Inflammatory macrophage treated with lipopolysaccharide for 1 hour (primary cell): Measurements from ENCODE around the gene PAGE2.
"Not testable (repeated sequence)": the region's sequence is repeated elsewhere in the genome, so short reads cannot be mapped to it uniquely, and the experiment has no call there.

Experiments used
- DNase-seq, 2 donors: peaks; one replicate each; pipeline ENCODE4 v3.0.0-alpha.2; 2020 to 2022

PAGE2 gene, protein sequence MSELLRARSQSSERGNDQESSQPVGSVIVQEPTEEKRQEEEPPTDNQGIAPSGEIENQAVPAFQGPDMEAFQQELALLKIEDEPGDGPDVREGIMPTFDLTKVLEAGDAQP

DNA sequence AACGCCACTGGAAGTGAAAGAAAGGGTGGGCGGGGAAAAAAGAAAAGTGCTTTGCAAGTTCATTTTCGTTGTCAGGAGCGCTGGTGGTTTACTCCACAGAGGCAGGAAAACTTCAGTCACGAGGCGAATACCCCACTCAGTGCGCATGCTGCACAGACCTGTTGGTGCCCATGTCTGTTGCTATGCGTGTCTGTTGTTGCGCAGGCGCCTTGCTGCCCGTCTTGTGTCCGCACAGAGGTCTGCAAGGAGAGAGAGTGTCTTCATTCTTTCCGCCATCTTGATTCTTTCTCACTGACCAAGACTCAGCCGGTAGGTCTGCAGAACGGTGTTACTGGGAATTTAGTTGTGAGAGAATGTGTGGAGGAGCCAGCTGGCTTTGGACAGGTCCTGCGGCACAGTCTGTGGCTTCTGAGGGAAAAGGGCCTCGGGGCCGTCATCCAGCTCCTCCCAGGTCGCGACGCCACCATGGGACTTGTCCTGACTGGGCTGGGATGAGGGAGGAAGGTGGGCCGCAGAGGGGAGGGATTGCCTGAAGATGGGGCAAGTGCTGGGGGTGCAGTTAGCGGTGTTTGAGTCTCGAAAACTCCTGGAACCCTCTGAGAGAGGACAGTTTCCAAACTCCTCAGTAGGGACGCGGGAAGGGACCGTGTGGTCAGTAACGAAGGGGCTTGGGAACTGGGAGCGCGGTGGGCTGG lies at the start of gene PAGE2:
TSS of gene PAGE2 (plus strand) at position 224 of the 695 bp plus-strand sequence. CDS start 1,003 bp downstream, outside the sequence.
- no peak for DNase-seq

DNA sequence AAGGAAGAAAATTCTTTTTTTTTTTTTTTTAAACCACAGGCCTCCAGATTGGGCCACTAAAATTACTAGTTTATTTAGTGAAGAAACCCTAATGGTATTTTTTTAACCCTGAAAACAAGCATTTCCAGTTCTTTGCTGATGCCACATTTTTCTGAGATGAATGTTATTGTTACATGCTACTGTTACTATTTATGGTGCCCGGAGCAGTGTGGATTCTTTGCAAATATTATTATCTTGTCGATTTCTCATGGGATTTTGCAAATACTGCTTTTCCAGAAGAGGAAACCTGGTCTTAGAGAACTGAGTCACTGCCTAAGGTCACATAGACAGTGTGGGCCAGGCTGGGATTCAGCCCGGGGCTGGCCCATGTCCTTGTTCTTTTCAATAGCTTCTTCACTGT lies 49.3 kb upstream of the PAGE2 start:
- DNase-seq, result no peak

DNA sequence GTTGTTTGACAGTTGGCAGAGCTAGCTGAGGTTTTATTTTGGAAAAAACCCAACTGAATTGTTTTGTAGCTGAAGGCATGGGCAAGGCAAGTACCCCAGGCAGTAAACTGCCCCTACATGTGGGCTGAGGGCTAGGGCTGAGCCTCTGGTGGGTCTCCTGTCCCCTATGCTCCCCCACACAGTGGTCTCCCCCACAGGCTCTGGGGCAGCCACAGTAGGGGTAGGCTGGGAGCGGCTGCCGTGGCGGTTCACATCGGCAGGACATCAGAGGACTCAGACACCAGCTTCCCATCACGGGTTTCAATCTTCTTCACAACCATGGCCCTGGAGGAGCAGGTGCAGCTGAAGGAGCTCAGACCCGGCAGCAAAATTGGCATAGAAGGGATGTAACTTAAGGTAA lies 47.3 kb upstream of the PAGE2 start:
- no peak for DNase-seq

DNA sequence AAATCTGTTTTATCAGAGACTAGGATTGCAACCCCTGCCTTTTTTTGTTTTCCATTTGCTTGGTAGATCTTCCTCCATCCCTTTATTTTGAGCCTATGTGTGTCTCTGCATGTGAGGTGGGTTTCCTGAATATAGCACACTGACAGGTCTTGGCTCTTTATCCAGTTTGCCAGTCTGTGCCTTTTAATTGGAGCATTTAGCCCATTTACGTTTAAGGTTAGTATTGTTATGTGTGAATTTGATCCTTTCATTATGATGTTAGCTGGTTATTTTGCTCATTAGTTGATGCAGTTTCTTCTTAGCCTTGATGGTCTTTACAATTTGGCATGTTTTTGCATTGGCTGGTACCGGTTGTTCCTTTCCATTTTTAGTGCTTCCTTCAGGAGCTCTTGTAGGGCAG lies 38.2 kb upstream of the PAGE2 start:
- not testable (repeated sequence) for DNase-seq

DNA sequence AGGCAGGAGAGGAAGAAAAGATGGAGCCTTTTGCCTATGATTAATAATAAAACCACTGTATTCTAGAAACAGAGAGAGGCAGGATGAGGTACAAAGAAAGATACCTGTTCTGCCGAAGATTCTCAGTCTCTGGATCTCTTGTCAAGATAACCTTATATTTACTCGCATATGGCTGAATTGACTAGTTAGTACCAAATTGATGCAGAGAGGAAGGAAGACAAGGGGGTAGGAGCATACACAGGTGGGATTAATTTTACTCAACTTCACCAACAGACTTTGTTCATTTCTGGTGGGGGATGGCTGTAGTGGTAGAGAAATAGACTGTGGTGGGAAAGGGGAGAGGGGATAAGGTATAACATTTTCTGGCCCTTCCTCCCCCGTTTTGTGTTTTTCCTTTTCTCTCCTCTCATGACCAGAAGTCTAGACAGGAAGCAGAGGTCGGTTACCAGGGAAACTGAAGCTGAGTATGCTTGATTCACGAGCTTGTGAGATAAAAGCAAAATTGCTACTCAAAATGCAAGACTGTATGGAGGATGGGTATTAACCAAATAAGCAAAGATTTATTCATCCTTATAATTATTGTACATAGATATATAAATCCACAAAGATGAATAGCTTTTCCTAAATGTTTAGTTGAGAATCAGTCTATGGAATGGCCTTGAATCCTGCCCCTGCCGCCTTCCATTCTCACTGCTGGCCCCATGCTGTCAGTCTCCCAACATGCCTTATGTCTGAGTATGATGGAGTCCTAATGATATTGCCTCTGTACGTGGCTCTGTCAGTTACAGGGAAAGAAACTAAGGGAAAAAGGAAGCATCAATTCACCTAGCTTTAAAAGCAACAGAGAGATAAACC lies 31.8 kb upstream of the PAGE2 start:
- DNase-seq, result peak in 1 of 2 donors; percentile 0

DNA sequence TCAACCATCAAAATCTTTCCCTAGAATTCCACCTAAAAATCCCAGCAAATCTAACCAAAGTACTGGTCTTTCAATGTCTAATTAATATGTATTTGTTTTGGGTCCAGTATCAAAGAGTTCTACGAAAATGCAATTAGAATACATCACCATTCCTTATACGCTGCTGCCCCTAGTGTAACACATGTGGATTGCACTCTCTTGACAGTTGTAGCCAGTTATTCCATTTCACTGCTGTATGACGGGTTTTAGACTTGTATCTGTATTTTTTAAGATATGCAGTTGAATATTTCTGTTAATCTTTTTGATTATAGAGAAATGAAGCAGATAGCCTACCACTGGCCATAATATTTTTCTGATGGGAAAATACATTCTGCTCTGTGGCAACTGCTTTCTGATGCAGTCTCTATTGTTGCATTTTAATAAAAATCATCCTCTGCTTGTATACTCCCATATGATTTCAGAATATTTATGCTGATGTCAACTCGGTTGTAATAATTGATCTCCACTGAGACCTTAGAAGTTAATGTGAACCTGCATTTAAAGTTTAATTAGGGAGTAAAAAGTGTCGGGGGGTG lies 31.1 kb upstream of the PAGE2 start:
- DNase-seq, result peak in 1 of 2 donors; percentile 36

DNA sequence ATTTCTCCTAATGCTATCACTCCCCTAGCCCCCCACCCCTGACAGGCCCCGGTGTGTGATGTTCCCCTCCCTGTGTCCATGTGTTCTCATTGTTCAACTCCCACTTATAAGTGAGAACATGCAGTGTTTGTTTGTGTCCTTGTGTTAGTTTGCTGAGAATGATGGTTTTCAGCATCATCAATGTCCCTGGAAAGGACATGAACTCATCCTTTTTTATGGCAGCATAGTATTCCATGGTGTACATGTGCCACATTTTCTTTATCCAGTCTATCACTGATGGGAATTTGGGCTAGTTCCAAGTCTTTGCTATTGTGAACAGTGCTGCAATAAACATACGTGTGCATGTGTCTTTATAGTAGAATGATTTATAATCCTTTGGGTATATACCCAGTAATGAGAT lies 21.6 kb upstream of the PAGE2 start:
- DNase-seq, result not testable (repeated sequence)

DNA sequence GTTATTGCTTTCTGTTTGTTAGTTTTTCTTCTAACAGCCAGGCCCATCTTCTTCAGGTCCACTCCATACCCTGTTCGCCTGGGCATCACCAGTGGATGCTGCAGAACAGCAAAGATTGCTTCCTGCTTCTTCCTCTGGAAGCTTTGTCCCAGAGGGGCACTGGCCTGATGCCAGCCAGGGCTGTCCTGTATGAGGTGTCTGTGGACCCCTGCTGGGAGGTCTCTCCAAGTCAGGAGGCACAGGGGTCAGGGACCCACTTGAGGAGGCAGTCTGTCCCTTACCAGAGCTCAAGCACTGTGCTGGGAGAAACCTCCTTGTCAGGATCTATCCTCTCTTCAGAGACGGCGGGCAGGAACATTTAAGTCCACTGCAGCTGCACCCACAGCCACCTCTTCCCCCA lies 16.5 kb upstream of the PAGE2 start:
- no peak for DNase-seq

DNA sequence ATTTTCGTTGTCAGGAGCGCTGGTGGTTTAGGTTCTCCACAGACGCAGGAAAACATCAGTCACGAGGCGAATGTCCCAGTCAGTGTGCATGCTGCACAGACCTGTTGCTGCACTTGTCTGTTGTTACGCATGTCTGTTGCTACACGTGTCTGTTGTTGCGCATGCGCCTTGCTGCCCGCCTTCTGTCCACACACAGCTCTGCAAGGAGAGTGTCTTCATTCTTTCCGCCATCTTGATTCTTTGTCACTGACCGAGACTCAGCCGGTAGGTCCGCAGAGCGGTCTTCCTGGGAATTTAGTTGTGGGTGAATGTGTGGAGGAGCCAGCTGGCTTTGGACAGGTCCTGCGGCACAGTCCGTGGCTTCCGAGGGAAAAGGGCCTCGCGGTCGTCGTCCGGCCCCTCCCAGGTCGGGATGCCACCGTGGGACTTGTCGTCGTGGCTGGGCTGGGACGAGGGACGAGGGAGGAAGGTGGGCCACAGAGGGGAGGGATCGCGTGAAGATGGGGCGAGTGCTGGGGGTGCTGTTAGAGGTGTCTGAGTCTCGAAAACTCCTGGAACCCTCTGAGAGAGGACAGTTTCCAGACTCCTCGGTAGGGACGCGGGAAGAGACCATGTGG lies 13.9 kb upstream of the PAGE2 start, which contains the start of gene PAGE2B:
TSS of gene PAGE2B (plus strand) at position 180 of the 617 bp plus-strand sequence. CDS start 1,012 bp downstream, outside the sequence.
- DNase-seq, result no peak

DNA sequence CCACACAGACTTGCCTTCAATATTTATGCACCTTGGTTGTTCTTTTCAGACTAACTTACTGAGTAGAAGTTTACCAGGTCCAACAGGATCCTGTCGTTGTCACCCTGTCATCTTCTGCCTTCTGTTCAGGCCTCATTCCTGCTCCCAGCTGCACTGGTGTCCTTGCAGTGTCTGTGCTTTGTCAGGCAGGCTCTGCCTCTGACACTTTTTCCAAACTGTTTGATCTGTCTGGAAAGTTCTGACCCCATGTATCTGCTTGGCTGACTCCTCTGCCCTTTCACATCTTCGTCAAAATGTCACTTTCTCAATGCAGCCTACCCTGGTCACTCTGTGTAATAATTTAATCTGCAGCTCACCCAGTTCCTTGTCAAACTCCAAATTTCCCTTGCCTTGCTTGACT lies 9.9 kb downstream of the PAGE2 start:
- DNase-seq, result no peak

DNA sequence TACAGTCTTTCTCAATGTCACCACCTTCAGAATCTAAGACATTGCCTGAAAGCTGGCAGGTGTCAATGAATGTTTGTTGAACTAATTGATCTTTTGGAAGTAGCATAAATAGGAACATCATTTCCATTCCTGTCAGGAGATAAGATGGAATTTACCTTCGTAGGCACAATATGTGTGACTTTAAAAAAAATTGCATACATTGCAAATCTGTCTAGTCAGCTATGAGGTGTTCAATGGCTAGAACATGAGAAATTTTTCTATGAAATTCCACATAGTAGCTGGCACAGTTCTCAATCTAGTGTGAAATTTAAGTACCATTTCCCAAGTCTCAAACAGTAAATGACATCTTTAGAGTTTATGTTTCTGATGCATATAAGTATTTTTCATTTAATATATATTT lies 10.3 kb downstream of the PAGE2 start:
- DNase-seq, result no peak

DNA sequence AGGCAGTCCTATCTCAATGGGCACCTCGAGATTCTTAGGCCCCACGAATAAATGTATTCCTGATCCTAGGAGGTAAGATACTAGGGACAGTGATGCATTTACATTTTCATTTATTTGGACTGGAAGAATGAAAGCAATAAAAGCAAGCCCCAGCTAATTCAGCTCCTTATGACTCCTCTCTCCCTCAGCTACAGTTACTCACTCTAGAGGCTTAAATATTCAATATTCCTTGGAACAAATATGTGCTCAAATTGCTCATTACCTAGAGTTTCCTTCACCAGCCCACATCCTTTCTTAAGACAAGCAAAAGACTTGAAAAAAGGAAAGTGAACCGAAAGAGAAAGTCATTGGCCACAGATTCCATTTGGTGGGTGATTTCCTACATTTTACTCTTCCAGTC lies 13.9 kb downstream of the PAGE2 start:
- peak in 1 of 2 donors; percentile 0 for DNase-seq

DNA sequence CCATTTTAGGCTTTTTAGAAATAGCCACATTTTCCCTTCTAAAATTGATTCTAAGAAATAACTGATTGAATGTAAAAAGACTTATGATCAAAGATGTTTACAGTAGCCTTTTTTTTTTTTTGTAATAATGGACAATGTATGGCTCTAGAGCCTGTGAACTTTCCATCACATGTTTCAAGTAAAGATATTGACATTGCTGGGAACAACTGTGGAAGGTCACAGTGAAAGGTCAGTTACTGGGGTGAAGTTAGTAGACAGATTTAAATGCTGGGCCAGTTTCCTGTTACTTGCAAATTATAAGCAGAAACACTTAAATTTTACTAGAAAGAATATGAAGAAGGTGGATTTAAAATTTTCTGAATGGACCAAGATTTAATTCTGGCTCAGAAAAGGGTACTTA lies 18.4 kb downstream of the PAGE2 start:
- no peak for DNase-seq

DNA sequence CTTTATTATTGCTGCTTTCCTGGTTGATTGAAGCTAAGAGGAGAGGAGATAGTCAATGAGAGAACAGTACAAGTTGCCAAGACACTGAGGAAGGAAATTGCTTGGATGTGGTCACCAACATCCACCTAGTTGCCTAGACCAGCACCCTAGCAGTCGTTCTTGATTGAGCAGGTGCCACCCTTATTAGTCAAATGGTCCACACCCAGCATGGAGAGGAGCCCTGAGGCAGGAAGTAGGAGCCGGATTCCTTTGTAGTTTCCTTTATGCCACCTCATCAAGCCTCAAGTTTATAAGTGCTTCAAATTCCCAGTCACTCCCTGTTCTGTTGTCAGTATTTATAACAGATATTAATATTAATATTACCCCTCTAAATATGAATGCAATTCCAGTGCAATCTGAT lies 19.1 kb downstream of the PAGE2 start:
- DNase-seq, result no peak

DNA sequence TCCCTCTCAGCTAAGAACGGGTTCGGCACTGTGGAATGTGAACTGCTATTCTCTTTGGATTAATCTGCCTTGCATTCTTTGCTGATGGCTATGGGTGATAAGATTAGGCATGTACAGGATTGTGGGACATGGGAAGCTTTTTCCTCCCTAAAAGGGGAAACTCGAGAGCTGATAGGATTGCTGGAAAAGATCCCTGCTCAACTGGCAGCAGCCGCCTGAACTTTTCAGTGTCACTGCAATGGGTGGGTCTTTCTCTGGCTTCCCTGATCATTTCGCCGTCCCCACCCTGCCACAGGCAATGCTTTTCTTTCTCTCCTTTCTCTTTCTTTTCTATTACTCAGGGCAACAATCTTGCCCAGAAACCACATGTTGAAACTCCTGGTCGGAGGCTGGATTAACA lies 20.5 kb downstream of the PAGE2 start:
- no peak for DNase-seq

DNA sequence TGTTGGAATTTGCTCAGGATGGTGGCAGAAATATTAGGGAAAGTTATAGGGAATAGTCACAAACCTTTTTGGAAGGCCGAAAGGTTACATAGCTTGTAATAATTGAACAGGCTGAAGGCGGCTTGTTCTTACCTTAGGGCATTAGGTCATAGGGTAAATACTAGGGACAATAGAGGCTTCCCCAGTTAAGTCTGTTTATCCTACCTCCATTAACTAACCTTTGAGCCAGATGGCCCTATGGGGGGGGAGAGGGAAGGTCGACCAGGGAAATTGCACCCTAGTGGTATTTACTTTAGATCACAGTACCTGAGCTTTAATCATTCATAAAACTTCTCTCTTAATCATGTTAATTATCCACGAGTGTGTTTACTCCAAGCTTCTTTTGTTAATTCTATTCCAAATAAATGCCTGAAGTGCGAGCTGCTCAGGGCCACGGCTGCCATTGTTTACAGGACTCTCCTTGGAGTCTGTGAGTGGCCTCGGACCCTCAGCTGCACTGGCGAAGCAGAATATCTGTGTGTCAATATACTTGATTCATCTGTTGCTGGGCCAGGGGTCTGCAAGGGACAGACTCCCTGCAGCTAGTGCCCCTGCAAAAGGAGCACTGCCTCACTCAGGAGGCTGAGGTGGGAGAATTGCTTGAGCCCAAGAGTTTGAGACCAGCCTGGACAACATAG lies 22.9 kb downstream of the PAGE2 start:
- DNase-seq, result no peak

DNA sequence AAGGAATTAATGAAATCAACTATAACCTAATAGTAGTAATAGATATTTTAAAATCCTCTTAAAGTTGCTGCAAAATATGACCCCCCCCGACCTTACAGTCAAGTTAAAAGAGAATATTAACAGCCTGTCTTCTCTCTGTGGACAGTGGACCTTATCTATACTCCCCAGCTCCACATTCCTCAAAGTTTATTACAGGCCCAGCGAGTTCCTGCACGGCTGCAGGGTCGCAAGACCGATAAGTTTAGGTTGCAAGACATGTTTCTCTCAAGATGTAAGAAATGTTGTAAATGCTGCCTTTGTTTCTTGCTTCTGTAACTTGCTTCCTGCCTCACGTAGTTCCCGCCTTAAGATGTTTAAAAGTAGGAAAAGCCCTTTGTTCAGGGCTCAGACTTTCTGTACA lies 27.8 kb downstream of the PAGE2 start:
- DNase-seq, result not testable (repeated sequence)

DNA sequence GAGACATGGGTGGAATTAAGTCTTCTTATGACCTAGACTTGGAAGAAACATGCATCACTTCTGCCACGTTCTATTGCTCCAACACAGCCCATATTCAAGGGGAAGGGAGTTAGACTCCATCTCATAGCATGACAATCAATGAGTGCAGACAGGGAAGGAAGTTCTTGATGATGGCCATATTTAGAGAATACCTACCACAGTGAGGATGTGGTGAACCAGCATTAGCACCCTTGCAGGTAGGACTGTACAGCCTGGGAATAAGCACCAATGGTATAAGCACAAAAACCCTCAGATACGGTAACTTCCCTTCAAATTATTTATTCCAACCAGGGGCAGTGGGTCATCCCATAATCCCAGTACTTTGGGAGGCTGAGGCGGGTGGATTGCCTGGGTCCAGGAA lies 29.8 kb downstream of the PAGE2 start:
- no peak for DNase-seq

DNA sequence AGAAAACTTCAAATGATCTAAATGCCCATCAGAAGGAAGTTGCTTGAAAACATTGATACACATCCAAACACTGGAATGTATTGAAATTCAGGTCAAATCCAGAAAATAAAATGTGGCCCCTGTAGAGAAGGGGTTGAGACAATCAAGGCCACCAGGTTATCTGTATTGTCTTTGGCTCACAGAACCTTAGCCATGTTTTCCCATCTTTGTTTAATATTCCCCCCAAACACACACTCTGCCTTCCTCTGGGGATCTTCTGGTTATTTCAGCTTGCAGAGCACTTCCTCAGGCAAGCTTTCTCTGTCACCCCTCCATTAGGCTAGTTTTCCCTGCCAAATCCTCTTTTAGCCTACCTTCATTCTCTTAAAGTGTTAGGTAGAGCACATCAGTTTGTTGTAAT lies 30.5 kb downstream of the PAGE2 start:
- no peak for DNase-seq

DNA sequence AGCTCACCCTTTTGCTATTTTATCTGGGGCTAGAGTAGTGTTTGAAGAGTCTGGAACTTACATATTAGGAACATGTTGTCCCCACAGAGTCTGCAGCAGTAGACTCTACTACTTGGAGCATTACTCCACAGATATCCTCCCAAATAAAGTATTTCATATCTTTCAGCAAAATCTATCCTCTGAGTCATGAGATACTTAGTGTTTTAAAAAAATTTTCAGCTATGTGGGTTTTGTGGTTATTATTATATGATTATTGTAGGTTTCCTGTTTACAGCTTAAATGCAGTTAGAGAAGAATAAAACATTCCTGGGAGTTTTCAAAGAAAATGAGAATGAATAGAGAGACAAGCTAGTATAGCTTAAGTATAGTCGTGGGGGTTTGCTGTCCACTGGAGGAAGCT lies 30.9 kb downstream of the PAGE2 start:
- no peak for DNase-seq

DNA sequence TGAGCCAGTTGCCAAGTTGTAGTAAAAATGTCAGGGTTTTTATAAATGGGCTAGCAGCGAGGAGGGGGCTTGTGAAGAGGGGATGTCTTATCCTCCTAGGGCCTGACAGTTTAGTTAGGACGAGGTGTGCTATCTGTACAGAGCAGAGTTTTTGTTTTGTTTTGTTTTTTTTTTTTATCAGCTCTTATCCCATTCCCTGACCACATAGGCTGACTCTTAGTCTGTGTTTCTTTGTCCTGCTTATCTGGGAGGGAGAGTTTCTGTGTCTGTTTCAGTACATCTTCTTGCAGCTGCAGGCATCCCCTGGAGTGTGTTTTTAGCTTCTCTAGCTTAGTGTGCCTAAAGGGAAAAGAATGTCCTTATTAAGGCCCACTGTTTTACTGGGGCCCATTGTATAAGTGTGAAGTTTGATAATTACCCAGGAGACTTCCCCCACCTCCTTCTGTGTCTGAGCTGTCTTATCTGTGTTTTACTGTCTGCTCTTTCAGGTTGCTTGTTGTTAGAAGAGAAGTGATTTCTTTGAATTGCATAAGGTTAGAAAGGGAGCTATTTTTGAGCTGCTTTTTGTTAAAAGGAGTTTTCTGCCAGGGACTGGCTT lies 32.0 kb downstream of the PAGE2 start:
- no peak for DNase-seq

DNA sequence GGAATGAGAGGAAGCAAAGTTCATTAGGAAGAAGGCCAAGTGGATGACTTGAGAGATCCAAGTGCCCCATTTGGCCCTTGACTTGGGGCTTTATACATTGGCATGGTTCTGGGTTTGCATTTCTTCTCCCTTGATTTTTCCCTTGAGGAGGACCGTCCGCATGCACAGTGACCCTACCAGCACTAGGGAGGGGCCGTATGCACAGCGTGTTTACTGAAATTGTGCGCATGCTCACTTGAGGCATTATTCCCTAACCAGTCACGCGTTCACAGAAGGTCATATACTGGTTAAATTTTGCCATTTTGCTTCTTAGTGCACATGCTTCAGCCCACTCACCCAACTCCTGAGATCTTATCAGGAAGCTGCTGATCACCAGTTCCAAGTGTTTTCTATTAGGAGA lies 35.1 kb downstream of the PAGE2 start:
- no peak for DNase-seq
